Endothelial cell of umbilical vein (primary cell): ENCODE measurements around the gene GNE. TPM values are rescaled to one million over a fixed set of nuclear protein-coding genes. Genes with fewer than 3 reads are reported as not detected.
"Not testable (repeated sequence)": the region's sequence is repeated elsewhere in the genome, so short reads cannot be mapped to it uniquely, and the experiment has no call there.

Experiments
- BruUV-seq: library from RNA; stranded (reverse); fragments of 400-500 nt; replicated peaks from 2 replicates; lab custom pipeline; 2021; lab: Mats Ljungman, UMichigan
- CTCF ChIA-PET: fragments of 300-600, 350-600 bp; sonication (Branson Sonifier 250); formaldehyde crosslinking; loops from one replicate; lab custom pipeline; 2021; ENCODE audit warnings: antibody characterized with exemption, inconsistent platforms; lab: Charles Lee
- POLR2A ChIA-PET: fragments of 300-600, 350-600 bp; sonication (Branson Sonifier 250); formaldehyde crosslinking; loops from one replicate; lab custom pipeline; 2021; ENCODE audit warnings: antibody characterized with exemption, inconsistent platforms; lab: Charles Lee
- DNase-seq: peaks from one replicate; pipeline ENCODE4 v3.0.0-alpha.2; 2011; ENCODE audit warnings: low read depth, low spot score
- FAIRE-seq: peaks from 2 replicates; lab custom pipeline; 2011; peaks lifted over from hg19 to GRCh38; lab: Jason Lieb, UNC
- H2AFZ ChIP-seq: 2 replicates; pipeline ENCODE4 v1.6.0; 2012; ENCODE audit warnings: low read depth, low read length, control low read depth, inconsistent platforms
- H3K27ac ChIP-seq: 2 replicates; pipeline ENCODE4 v1.5.1; 2011; ENCODE audit warnings: low read depth, mild to moderate bottlenecking, control low read depth, low read length, moderate library complexity; ENCODE audit not compliant: insufficient read depth
- H3K27me3 ChIP-seq, 2 experiments: 2 replicates each; pipeline versions ENCODE4 v1.6.0 to v1.6.1; 2011; ENCODE audit warnings: low read length in 2 of 2, mixed read lengths in 1 of 2; ENCODE audit not compliant: control insufficient read depth in 2 of 2, insufficient read depth in 2 of 2
- H3K36me3 ChIP-seq, 2 experiments: 2 replicates in 1 of 2; 3 replicates in 1 of 2; pipeline ENCODE4 v1.5.1; 2011; ENCODE audit warnings: low read length in 2 of 2, mild to moderate bottlenecking in 1 of 2, moderate library complexity in 1 of 2; ENCODE audit not compliant: control insufficient read depth in 2 of 2, insufficient read depth in 2 of 2; ENCODE audit errors: extremely low read depth in 1 of 2
- H3K4me1 ChIP-seq: 3 replicates; pipeline ENCODE4 v1.5.1; 2011; ENCODE audit warnings: mild to moderate bottlenecking, low read length; ENCODE audit not compliant: control insufficient read depth, insufficient read depth; ENCODE audit errors: extremely low read depth
- H3K4me2 ChIP-seq: 2 replicates; pipeline ENCODE4 v1.6.1; 2011; ENCODE audit warnings: low read length, control low read depth, mixed read lengths; ENCODE audit not compliant: insufficient read depth
- H3K4me3 ChIP-seq, 3 experiments: fragments of 200-600 bp in 1 of 3; sonication (generic), shearing (Covaris generic) in 1 of 3; replicated peaks in 1 of 3; 2 replicates each; pipeline ENCODE4 v1.5.1; 2011 to 2016; ENCODE audit warnings: control low read depth in 3 of 3, low read length in 3 of 3, mild to moderate bottlenecking in 2 of 3, inconsistent platforms in 1 of 3, low read depth in 1 of 3, moderate library complexity in 1 of 3; ENCODE audit not compliant: insufficient read depth in 1 of 3
- H3K79me2 ChIP-seq: 2 replicates; pipeline ENCODE4 v1.6.0; 2012; ENCODE audit warnings: low read length, inconsistent platforms; ENCODE audit not compliant: control insufficient read depth, insufficient read depth
- H3K9ac ChIP-seq: replicated peaks from 2 replicates; pipeline ENCODE3; 2011; ENCODE audit warnings: low read length, control low read depth; ENCODE audit not compliant: insufficient read depth; ENCODE audit errors: extremely low read depth
- H3K9me1 ChIP-seq: replicated peaks from 3 replicates; pipeline ENCODE4 v1.6.0; 2011; ENCODE audit warnings: mild to moderate bottlenecking, low read length; ENCODE audit not compliant: control insufficient read depth, insufficient read depth; ENCODE audit errors: extremely low read depth
- H3K9me3 ChIP-seq: replicated peaks from 2 replicates; pipeline ENCODE4 v1.5.1; 2012; ENCODE audit warnings: low read length, inconsistent platforms; ENCODE audit not compliant: control insufficient read depth, insufficient read depth
- H4K20me1 ChIP-seq: replicated peaks from 2 replicates; pipeline ENCODE3; 2011; ENCODE audit warnings: mild to moderate bottlenecking, low read length; ENCODE audit not compliant: control insufficient read depth, insufficient read depth; ENCODE audit errors: extremely low read depth
- EZH2 ChIP-seq: IDR thresholded peaks from 2 replicates; pipeline ENCODE4 v1.6.1; 2012; ENCODE audit warnings: borderline replicate concordance, low read depth, mild to moderate bottlenecking, moderate library complexity, low read length, inconsistent platforms; ENCODE audit not compliant: severe bottlenecking
- FOS ChIP-seq: IDR thresholded peaks from 2 replicates; pipeline ENCODE4 v1.6.1; 2011; ENCODE audit warnings: mild to moderate bottlenecking, low read length, moderate library complexity, borderline replicate concordance; ENCODE audit not compliant: insufficient read depth
- GATA2 ChIP-seq: IDR thresholded peaks from 2 replicates; pipeline ENCODE4 v1.7.0; 2011; ENCODE audit warnings: low read depth, mild to moderate bottlenecking, moderate library complexity, mixed read lengths, low read length; ENCODE audit not compliant: insufficient read length, insufficient read depth
- JUN ChIP-seq: IDR thresholded peaks from 2 replicates; pipeline ENCODE4 v1.6.1; 2011; ENCODE audit warnings: borderline replicate concordance, low read depth; ENCODE audit not compliant: insufficient read length, insufficient read depth
- MYC ChIP-seq: IDR thresholded peaks from one replicate; pipeline ENCODE4 v1.6.1; 2011; ENCODE audit warnings: mild to moderate bottlenecking, low read depth, low read length
- POLR2A ChIP-seq: IDR thresholded peaks from 2 replicates; pipeline ENCODE4 v1.6.1; 2012; ENCODE audit warnings: low read depth, mild to moderate bottlenecking, control low read depth, low read length
- POLR2AphosphoS5 ChIP-seq: IDR thresholded peaks from 2 replicates; pipeline ENCODE4 v1.6.1; 2012; ENCODE audit warnings: low read depth, mild to moderate bottlenecking, control low read depth, low read length, moderate library complexity; ENCODE audit not compliant: insufficient read depth
- dilution Hi-C: fragments of 300-500 bp; cut with MboI; formaldehyde crosslinking; loops from one replicate; pipeline ENCODE4 v1.15.0; 2019; ENCODE audit warnings: low sequenced_read_pairs; ENCODE audit not compliant: extremely low pct_ligation_motif_present
- intact Hi-C: fragments of 100-400 bp; cut with micrococcal nuclease; formaldehyde crosslinking; loops from one replicate; pipeline ENCODE4 v1.10.0; 2022
- polyA plus RNA-seq, 4 experiments: library from polyadenylated mRNA; depleted of rRNA in 3 of 4; stranded (reverse) in 3 of 4; unstranded in 1 of 4; fragments of >200 nt; gene quantifications; 2 replicates each; pipeline versions ENCODE4 v1.2.1 to v1.2.3, GENCODE V29; 2011 to 2012; ENCODE audit warnings: missing spikeins in 1 of 4
- total RNA-seq: library from RNA; stranded (reverse); gene quantifications from 2 replicates; pipeline ENCODE4 v1.2.3, GENCODE V29; 2021
- TF ChIP-seq, protein P1 (sequence below), 2 donors: IDR thresholded peaks; 1 replicate in 1 of 2; 2 replicates in 1 of 2; pipeline ENCODE4 v1.5.1; 2011; ENCODE audit warnings: low read length in 2 of 2, mild to moderate bottlenecking in 2 of 2, moderate library complexity in 2 of 2, control low read depth in 1 of 2, inconsistent platforms in 1 of 2, low read depth in 1 of 2; ENCODE audit not compliant: insufficient read depth in 1 of 2; ENCODE audit errors: extremely low read depth in 1 of 2
- TF ChIP-seq, protein P2 (sequence below): IDR thresholded peaks from 2 replicates; pipeline ENCODE4 v1.6.1; 2011; ENCODE audit not compliant: insufficient read depth, insufficient read length

GNE gene
- total and polyA plus RNA-seq, 2 donors (not counting 3 experiments of a cell fraction or from before 2014, with no cell fraction given), result 8.5 to 11.4 TPM

DNA sequence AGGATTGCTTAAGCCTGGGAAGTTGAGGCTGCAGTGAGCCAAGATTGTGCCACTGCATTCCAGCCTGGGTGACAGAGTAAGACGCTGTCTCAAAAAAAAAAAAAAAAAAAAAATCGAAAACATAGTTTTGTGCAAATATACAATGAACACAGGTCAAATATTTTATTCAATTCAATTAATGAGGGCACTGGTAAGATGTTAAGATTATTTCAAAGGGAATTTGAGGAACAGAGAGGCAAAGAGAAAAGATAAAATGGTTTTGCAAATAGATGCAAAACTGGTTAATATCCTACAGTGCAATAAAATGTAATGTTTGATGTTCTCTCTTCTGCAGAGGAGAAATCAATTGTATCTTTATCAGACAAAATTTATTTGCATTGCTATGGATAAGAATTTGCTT lies 39.5 kb upstream of the GNE start:
- no peaks in the 10 kb centered on the region for H4K20me1 ChIP-seq
- H3K4me1 ChIP-seq, result peaks cover 4% of the 10 kb centered on the region
- no peak overlapping the region for H2AFZ ChIP-seq
- H3K9me1 ChIP-seq, result no peaks in the 10 kb centered on the region
- ChIA-PET CTCF (interaction anchor here (1.4 kb wide), 1 partner anchor 31 kb away, joined by 6 read pairs; no protein-coding TSS in a partner anchor), POLR2A (no interaction called here)
- no TSS peak for BruUV-seq
- FAIRE-seq (no peak), DNase-seq (no peak)
- no peak overlapping the region for H3K27ac ChIP-seq
- H3K4me2 ChIP-seq, result no peak overlapping the region
- intact Hi-C loops (no loop called here), dilution Hi-C loops (no loop called here)
- no peaks in the 10 kb centered on the region for H3K9me3 ChIP-seq
- H3K79me2 ChIP-seq, result no peaks in the 10 kb centered on the region
- no peaks in the 10 kb centered on the region for H3K36me3 ChIP-seq
- no peak for TF ChIP-seq GATA2
- TF ChIP-seq, protein P1, sequence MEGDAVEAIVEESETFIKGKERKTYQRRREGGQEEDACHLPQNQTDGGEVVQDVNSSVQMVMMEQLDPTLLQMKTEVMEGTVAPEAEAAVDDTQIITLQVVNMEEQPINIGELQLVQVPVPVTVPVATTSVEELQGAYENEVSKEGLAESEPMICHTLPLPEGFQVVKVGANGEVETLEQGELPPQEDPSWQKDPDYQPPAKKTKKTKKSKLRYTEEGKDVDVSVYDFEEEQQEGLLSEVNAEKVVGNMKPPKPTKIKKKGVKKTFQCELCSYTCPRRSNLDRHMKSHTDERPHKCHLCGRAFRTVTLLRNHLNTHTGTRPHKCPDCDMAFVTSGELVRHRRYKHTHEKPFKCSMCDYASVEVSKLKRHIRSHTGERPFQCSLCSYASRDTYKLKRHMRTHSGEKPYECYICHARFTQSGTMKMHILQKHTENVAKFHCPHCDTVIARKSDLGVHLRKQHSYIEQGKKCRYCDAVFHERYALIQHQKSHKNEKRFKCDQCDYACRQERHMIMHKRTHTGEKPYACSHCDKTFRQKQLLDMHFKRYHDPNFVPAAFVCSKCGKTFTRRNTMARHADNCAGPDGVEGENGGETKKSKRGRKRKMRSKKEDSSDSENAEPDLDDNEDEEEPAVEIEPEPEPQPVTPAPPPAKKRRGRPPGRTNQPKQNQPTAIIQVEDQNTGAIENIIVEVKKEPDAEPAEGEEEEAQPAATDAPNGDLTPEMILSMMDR (IDR thresholded peaks at IDR 0.05; ENCODE audit: extremely low read depth in 1 of 2, insufficient read depth in 1 of 2, low read depth in 1 of 2, low read length in 2 of 2), result no peak
- TF ChIP-seq EZH2, result no peak
- no peak for TF ChIP-seq FOS
- TF ChIP-seq POLR2AphosphoS5, result no peak
- no peak for TF ChIP-seq POLR2A
- TF ChIP-seq, protein P2, sequence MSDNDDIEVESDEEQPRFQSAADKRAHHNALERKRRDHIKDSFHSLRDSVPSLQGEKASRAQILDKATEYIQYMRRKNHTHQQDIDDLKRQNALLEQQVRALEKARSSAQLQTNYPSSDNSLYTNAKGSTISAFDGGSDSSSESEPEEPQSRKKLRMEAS, result no peak
- no peak for TF ChIP-seq JUN
- no peak for TF ChIP-seq MYC
- no peaks in the 10 kb centered on the region for H3K27me3 ChIP-seq
- no peak overlapping the region for H3K4me3 ChIP-seq
- no peak overlapping the region for H3K9ac ChIP-seq

DNA sequence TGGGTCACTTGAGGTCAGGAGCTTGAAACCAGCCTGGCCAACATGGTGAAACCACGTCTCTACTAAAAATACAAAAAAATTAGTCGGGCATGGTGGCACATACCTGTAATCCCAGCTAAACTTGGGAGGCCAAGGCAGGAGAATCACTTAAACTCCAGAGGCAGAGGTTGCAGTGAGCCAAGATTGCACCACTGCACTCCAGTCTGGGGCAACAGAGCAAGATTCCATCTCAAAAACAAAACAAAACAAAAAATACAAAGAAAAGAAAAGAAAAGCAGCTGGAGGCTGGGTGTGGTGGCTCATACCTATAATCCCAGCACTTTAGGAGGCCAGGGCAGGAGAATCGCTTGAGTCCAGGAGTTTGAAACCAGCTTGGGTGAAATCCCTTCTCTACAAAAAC lies 36.7 kb upstream of the GNE start:
- H3K79me2 ChIP-seq, dilution Hi-C loops, H3K27me3 ChIP-seq, H3K4me2 ChIP-seq, H4K20me1 ChIP-seq, H3K36me3 ChIP-seq, H3K4me1 ChIP-seq, DNase-seq, H3K27ac ChIP-seq, H3K9me3 ChIP-seq, H2AFZ ChIP-seq, FAIRE-seq, intact Hi-C loops, POLR2A ChIA-PET, BruUV-seq, H3K4me3 ChIP-seq, H3K9me1 ChIP-seq, H3K9ac ChIP-seq: not testable (repeated sequence)
- CTCF ChIA-PET, result interaction anchor here (1.0 to 1.2 kb wide), 2 partner anchors 13 to 34 kb away, joined by 3 to 6 read pairs; no protein-coding TSS in a partner anchor
